ENCODE results near the gene LIM2.

- TF ChIP-seq, protein P1, sequence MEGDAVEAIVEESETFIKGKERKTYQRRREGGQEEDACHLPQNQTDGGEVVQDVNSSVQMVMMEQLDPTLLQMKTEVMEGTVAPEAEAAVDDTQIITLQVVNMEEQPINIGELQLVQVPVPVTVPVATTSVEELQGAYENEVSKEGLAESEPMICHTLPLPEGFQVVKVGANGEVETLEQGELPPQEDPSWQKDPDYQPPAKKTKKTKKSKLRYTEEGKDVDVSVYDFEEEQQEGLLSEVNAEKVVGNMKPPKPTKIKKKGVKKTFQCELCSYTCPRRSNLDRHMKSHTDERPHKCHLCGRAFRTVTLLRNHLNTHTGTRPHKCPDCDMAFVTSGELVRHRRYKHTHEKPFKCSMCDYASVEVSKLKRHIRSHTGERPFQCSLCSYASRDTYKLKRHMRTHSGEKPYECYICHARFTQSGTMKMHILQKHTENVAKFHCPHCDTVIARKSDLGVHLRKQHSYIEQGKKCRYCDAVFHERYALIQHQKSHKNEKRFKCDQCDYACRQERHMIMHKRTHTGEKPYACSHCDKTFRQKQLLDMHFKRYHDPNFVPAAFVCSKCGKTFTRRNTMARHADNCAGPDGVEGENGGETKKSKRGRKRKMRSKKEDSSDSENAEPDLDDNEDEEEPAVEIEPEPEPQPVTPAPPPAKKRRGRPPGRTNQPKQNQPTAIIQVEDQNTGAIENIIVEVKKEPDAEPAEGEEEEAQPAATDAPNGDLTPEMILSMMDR (IDR thresholded peaks at IDR 0.05) = no peak
- TF ChIP-seq EZH2 (IDR thresholded peaks at IDR 0.05; ENCODE audit: borderline replicate concordance, insufficient read depth, low read depth, low read length, poor library complexity, severe bottlenecking) = no peak
Measured at GRCh38 chr19:51339313-51339686, 48.5 kb downstream of the LIM2 start.

Data from B cell (primary cell).